HepG2 (cell line): ENCODE measurements around the gene SMURF1. TPM values are rescaled to one million over a fixed set of nuclear protein-coding genes. Genes with fewer than 3 reads are reported as not detected.

Source experiments
- CEBPG ChIP-seq: IDR thresholded peaks from 2 replicates; pipeline ENCODE4 v1.6.1; 2016
- FOSL1 ChIP-seq: sonication (generic); formaldehyde crosslinking; IDR thresholded peaks from 2 replicates; pipeline ENCODE4 v1.9.0; 2021; ENCODE audit warnings: missing genetic modification reagents, borderline replicate concordance
- HDAC1 ChIP-seq: sonication (generic); formaldehyde crosslinking; IDR thresholded peaks from 2 replicates; pipeline ENCODE4 v1.5.1; 2020; ENCODE audit warnings: mild to moderate bottlenecking, missing genetic modification reagents
- HMG20B ChIP-seq: conservative IDR thresholded peaks from 2 replicates; pipeline ENCODE4 v1.6.1; 2016; ENCODE audit warnings: missing genetic modification reagents, missing compliant biosample characterization
- HOXA7 ChIP-seq: sonication (generic); formaldehyde crosslinking; IDR thresholded peaks from 2 replicates; pipeline ENCODE4 v1.8.1; 2022; ENCODE audit warnings: mild to moderate bottlenecking, missing genetic modification reagents, moderate library complexity
- POGZ ChIP-seq: sonication (generic); formaldehyde crosslinking; IDR thresholded peaks from 2 replicates; pipeline ENCODE4 v1.4.0; 2020; ENCODE audit warnings: mild to moderate bottlenecking, missing genetic modification reagents
- SIX4 ChIP-seq: sonication (generic); formaldehyde crosslinking; IDR thresholded peaks from 2 replicates; pipeline ENCODE4 v1.4.0; 2020; ENCODE audit warnings: missing genetic modification reagents
- TBL1XR1 ChIP-seq: fragments of 150-350 bp; IDR thresholded peaks from 2 replicates; pipeline ENCODE4 v1.6.1; 2014; ENCODE audit warnings: borderline replicate concordance, low read length; ENCODE audit not compliant: partially characterized antibody
- ZNF772 ChIP-seq: sonication (generic); formaldehyde crosslinking; IDR thresholded peaks from 2 replicates; pipeline ENCODE4 v1.5.0; 2020; ENCODE audit warnings: mild to moderate bottlenecking, missing genetic modification reagents
- polyA plus RNA-seq, 8 experiments: library from polyadenylated mRNA; depleted of rRNA in 3 of 8; stranded (reverse) in 7 of 8; unstranded in 1 of 8; fragments of >200 nt; fragmentation: Illumina TruSeq in 4 of 8; extraction: Trizol in 4 of 8; gene quantifications; 2 replicates each; pipeline versions ENCODE4 v1.2.1 to v1.2.3, GENCODE V29; 2011 to 2016; ENCODE audit warnings: low read depth in 4 of 8, missing spikeins in 1 of 8, mixed read lengths in 1 of 8; ENCODE audit not compliant: insufficient read depth in 1 of 8
- total RNA-seq, 5 experiments: library from RNA; depleted of rRNA; stranded (reverse); fragments of >200 nt; fragmentation: Illumina TruSeq; extraction: Trizol; gene quantifications; 2 replicates each; pipeline ENCODE4 v1.2.3, GENCODE V29; 2016; ENCODE audit warnings: low read depth in 1 of 5
- TF ChIP-seq, protein P1 (sequence below): sonication (generic); formaldehyde crosslinking; IDR thresholded peaks from 2 replicates; pipeline ENCODE4 v1.4.0; 2020; ENCODE audit warnings: mild to moderate bottlenecking, missing genetic modification reagents, borderline replicate concordance
- TF ChIP-seq, protein P2 (sequence below): sonication (generic); formaldehyde crosslinking; IDR thresholded peaks from 2 replicates; pipeline ENCODE4 v1.5.1; 2020; ENCODE audit warnings: missing genetic modification reagents, mild to moderate bottlenecking, borderline replicate concordance
- TF ChIP-seq, protein P3 (sequence below), 2 experiments: sonication (generic) in 1 of 2; formaldehyde crosslinking in 1 of 2; IDR thresholded peaks; 2 replicates each; pipeline versions ENCODE4 v1.4.0 to v1.6.1; 2018 to 2020; ENCODE audit warnings: missing genetic modification reagents in 2 of 2, borderline replicate concordance in 1 of 2, low read depth in 1 of 2, mild to moderate bottlenecking in 1 of 2, missing biosample characterization in 1 of 2
- TF ChIP-seq, protein P4 (sequence below): IDR thresholded peaks from 2 replicates; pipeline ENCODE4 v1.4.0; 2020; ENCODE audit warnings: mild to moderate bottlenecking, missing genetic modification reagents
- TF ChIP-seq, protein P5 (sequence below): IDR thresholded peaks from 2 replicates; pipeline ENCODE4 v1.6.1; 2016

The SMURF1 gene
- total and polyA plus RNA-seq, 2 of the 13 experiments (the other 11 are each of a cell fraction or from before 2014, with no cell fraction given) = 8.3 to 11.1 TPM

DNA sequence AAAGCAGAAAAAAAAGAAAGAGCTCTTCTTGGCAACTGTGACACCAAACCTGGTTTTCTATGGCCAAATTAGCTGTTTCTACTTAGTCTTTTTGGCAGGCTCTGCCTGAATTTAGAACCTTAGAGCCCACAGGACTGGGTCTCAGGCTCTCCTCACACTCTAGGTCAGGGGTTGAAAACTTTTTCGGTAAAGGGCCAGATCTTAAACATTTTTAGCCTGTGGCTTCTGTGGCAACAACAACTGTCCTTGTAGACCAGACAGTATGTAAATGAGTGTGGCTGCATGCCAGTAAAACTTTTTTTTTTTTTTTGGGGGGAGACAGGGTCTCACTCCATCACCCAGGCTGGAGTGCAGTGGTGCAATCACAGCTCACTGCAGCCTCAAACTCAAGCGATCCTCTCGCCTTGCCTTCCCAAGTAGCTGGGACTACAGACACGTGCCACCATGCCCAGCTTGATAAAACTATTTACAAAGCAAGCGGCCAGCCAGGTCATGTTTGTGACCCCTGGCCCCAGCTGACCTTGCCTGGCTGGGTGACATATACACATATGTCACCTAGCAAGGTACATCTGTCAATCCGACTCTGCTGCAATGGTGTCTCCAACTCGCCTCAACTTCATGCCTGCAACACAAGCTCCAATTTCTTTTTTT is 46.6 kb upstream of the SMURF1 start (continued):
- TF ChIP-seq, protein P1, sequence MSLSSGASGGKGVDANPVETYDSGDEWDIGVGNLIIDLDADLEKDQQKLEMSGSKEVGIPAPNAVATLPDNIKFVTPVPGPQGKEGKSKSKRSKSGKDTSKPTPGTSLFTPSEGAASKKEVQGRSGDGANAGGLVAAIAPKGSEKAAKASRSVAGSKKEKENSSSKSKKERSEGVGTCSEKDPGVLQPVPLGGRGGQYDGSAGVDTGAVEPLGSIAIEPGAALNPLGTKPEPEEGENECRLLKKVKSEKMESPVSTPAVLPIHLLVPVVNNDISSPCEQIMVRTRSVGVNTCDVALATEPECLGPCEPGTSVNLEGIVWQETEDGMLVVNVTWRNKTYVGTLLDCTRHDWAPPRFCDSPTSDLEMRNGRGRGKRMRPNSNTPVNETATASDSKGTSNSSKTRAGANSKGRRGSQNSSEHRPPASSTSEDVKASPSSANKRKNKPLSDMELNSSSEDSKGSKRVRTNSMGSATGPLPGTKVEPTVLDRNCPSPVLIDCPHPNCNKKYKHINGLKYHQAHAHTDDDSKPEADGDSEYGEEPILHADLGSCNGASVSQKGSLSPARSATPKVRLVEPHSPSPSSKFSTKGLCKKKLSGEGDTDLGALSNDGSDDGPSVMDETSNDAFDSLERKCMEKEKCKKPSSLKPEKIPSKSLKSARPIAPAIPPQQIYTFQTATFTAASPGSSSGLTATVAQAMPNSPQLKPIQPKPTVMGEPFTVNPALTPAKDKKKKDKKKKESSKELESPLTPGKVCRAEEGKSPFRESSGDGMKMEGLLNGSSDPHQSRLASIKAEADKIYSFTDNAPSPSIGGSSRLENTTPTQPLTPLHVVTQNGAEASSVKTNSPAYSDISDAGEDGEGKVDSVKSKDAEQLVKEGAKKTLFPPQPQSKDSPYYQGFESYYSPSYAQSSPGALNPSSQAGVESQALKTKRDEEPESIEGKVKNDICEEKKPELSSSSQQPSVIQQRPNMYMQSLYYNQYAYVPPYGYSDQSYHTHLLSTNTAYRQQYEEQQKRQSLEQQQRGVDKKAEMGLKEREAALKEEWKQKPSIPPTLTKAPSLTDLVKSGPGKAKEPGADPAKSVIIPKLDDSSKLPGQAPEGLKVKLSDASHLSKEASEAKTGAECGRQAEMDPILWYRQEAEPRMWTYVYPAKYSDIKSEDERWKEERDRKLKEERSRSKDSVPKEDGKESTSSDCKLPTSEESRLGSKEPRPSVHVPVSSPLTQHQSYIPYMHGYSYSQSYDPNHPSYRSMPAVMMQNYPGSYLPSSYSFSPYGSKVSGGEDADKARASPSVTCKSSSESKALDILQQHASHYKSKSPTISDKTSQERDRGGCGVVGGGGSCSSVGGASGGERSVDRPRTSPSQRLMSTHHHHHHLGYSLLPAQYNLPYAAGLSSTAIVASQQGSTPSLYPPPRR (CRISPR knock-in tag) = peak; percentile 93
- TF ChIP-seq HDAC1 (CRISPR knock-in tag) = peak; percentile 84
- TF ChIP-seq, protein P2, sequence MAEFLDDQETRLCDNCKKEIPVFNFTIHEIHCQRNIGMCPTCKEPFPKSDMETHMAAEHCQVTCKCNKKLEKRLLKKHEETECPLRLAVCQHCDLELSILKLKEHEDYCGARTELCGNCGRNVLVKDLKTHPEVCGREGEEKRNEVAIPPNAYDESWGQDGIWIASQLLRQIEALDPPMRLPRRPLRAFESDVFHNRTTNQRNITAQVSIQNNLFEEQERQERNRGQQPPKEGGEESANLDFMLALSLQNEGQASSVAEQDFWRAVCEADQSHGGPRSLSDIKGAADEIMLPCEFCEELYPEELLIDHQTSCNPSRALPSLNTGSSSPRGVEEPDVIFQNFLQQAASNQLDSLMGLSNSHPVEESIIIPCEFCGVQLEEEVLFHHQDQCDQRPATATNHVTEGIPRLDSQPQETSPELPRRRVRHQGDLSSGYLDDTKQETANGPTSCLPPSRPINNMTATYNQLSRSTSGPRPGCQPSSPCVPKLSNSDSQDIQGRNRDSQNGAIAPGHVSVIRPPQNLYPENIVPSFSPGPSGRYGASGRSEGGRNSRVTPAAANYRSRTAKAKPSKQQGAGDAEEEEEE (CRISPR knock-in tag) = no peak
- TF ChIP-seq SIX4 (CRISPR knock-in tag) = no peak
- 0 out of 2 replicates have a peak, but pooled peaks have one; percentile 54 for TF ChIP-seq ZNF772 (CRISPR knock-in tag)
- peak; percentile 69 for TF ChIP-seq POGZ (CRISPR knock-in tag)
- TF ChIP-seq TBL1XR1 = peak; percentile 77
- peak; percentile 74; the same call in 1 of the 2 replicates for TF ChIP-seq HMG20B (CRISPR knock-in tag)
- TF ChIP-seq HOXA7 (CRISPR knock-in tag) = no peak
- TF ChIP-seq, protein P3, sequence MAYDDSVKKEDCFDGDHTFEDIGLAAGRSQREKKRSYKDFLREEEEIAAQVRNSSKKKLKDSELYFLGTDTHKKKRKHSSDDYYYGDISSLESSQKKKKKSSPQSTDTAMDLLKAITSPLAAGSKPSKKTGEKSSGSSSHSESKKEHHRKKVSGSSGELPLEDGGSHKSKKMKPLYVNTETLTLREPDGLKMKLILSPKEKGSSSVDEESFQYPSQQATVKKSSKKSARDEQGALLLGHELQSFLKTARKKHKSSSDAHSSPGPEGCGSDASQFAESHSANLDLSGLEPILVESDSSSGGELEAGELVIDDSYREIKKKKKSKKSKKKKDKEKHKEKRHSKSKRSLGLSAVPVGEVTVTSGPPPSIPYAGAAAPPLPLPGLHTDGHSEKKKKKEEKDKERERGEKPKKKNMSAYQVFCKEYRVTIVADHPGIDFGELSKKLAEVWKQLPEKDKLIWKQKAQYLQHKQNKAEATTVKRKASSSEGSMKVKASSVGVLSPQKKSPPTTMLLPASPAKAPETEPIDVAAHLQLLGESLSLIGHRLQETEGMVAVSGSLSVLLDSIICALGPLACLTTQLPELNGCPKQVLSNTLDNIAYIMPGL (CRISPR knock-in tag; IDR thresholded peaks at IDR 0.05; ENCODE audit: borderline replicate concordance in 1 of 2, low read depth in 1 of 2) = no peak
- TF ChIP-seq, protein P4, sequence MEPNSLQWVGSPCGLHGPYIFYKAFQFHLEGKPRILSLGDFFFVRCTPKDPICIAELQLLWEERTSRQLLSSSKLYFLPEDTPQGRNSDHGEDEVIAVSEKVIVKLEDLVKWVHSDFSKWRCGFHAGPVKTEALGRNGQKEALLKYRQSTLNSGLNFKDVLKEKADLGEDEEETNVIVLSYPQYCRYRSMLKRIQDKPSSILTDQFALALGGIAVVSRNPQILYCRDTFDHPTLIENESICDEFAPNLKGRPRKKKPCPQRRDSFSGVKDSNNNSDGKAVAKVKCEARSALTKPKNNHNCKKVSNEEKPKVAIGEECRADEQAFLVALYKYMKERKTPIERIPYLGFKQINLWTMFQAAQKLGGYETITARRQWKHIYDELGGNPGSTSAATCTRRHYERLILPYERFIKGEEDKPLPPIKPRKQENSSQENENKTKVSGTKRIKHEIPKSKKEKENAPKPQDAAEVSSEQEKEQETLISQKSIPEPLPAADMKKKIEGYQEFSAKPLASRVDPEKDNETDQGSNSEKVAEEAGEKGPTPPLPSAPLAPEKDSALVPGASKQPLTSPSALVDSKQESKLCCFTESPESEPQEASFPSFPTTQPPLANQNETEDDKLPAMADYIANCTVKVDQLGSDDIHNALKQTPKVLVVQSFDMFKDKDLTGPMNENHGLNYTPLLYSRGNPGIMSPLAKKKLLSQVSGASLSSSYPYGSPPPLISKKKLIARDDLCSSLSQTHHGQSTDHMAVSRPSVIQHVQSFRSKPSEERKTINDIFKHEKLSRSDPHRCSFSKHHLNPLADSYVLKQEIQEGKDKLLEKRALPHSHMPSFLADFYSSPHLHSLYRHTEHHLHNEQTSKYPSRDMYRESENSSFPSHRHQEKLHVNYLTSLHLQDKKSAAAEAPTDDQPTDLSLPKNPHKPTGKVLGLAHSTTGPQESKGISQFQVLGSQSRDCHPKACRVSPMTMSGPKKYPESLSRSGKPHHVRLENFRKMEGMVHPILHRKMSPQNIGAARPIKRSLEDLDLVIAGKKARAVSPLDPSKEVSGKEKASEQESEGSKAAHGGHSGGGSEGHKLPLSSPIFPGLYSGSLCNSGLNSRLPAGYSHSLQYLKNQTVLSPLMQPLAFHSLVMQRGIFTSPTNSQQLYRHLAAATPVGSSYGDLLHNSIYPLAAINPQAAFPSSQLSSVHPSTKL (CRISPR knock-in tag) = peak; percentile 95
- TF ChIP-seq, protein P5, sequence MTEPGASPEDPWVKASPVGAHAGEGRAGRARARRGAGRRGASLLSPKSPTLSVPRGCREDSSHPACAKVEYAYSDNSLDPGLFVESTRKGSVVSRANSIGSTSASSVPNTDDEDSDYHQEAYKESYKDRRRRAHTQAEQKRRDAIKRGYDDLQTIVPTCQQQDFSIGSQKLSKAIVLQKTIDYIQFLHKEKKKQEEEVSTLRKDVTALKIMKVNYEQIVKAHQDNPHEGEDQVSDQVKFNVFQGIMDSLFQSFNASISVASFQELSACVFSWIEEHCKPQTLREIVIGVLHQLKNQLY = peak; percentile 75
- peak; percentile 54 for TF ChIP-seq CEBPG (CRISPR knock-in tag)
- TF ChIP-seq FOSL1 (CRISPR knock-in tag) = peak; percentile 33; the same call in 1 of the 2 replicates
